ENCODE data around the gene MYO1D.

Gene MYO1D

GRCh38 chr17:32819035-32819434 is 57.9 kb downstream of the MYO1D start:
- ATAC-seq = no peak
- DNase-seq = no peak

- ATAC-seq (no peak), DNase-seq (no peak)
Observed at GRCh38 chr17:32815460-32815859, 61.5 kb downstream of the MYO1D start.

GRCh38 chr17:32814836-32815235 is 62.1 kb downstream of the MYO1D start:
- DNase-seq = no peak

GRCh38 chr17:32813021-32813420 is 63.9 kb downstream of the MYO1D start:
- DNase-seq (no peak), ATAC-seq (no peak)

More at GRCh38 chr17:32814836-32815235, 62.1 kb downstream of the MYO1D start:
- ATAC-seq = no peak

GRCh38 chr17:32810690-32811089 is 66.2 kb downstream of the MYO1D start:
- DNase-seq (no peak), ATAC-seq (no peak)

GRCh38 chr17:32807577-32807976 is 69.3 kb downstream of the MYO1D start:
- DNase-seq = no peak
- peak; percentile 32 for ATAC-seq

GRCh38 chr17:32806646-32807045 is 70.3 kb downstream of the MYO1D start:
- DNase-seq (no peak), ATAC-seq (no peak)

- no peak for ATAC-seq
Observed at GRCh38 chr17:32805029-32805976, 71.6 kb downstream of the MYO1D start.

GRCh38 chr17:32803544-32803943 is 73.4 kb downstream of the MYO1D start:
- no peak for ATAC-seq
- no peak for DNase-seq

More at GRCh38 chr17:32805029-32805976, 71.6 kb downstream of the MYO1D start:
- DNase-seq = no peak

GRCh38 chr17:32802306-32802705 is 74.6 kb downstream of the MYO1D start:
- ATAC-seq (no peak), DNase-seq (no peak)

GRCh38 chr17:32801641-32802040 is 75.3 kb downstream of the MYO1D start:
- ATAC-seq = no peak
- no peak for DNase-seq

- no peak for ATAC-seq
Observed at GRCh38 chr17:32801193-32801592, 75.7 kb downstream of the MYO1D start.

GRCh38 chr17:32798938-32799337 is 78.0 kb downstream of the MYO1D start:
- DNase-seq (no peak), ATAC-seq (no peak)

More at GRCh38 chr17:32801193-32801592, 75.7 kb downstream of the MYO1D start:
- no peak for DNase-seq

- DNase-seq (no peak), ATAC-seq (no peak)
Observed at GRCh38 chr17:32795339-32795979, 81.5 kb downstream of the MYO1D start.

GRCh38 chr17:32794533-32795246 is 82.2 kb downstream of the MYO1D start:
- no peak for DNase-seq
- no peak for ATAC-seq

GRCh38 chr17:32793841-32794240 is 83.1 kb downstream of the MYO1D start:
- DNase-seq (no peak), ATAC-seq (no peak)

- ATAC-seq = no peak
- no peak for DNase-seq
Observed at GRCh38 chr17:32792207-32792606, 84.7 kb downstream of the MYO1D start.

- ATAC-seq = no peak
- no peak for DNase-seq
Observed at GRCh38 chr17:32786169-32786568, 90.8 kb downstream of the MYO1D start.

- no peak for DNase-seq
- no peak for ATAC-seq
Observed at GRCh38 chr17:32784113-32784512, 92.8 kb downstream of the MYO1D start.

- ATAC-seq (no peak), DNase-seq (no peak)
Observed at GRCh38 chr17:32783602-32784001, 93.3 kb downstream of the MYO1D start.

- ATAC-seq = no peak
- no peak for DNase-seq
Observed at GRCh38 chr17:32780721-32781120, 96.2 kb downstream of the MYO1D start.

GRCh38 chr17:32777922-32778321 is 99.0 kb downstream of the MYO1D start:
- no peak for ATAC-seq
- no peak for DNase-seq

- DNase-seq = no peak
- no peak for ATAC-seq
Observed at GRCh38 chr17:32777436-32777835, 99.5 kb downstream of the MYO1D start.
